NCI-H2171 treated with DMSO at 0.1 percent for 48 hours (cell line): Measurements from ENCODE around the gene GLP2R.

Experiments used
- DNase-seq: peaks from one replicate; lab custom pipeline; 2025; lab: John Stamatoyannopoulos, UW

Gene GLP2R

GRCh38 chr17:9854255-9854654, 28.5 kb downstream of the GLP2R start:
- DNase-seq = no peak

GRCh38 chr17:9855036-9855435, 29.3 kb downstream of the GLP2R start:
- no peak for DNase-seq

- DNase-seq = no peak
Measured at GRCh38 chr17:9859781-9860180, 34.1 kb downstream of the GLP2R start.

GRCh38 chr17:9860851-9861250, 35.1 kb downstream of the GLP2R start:
- no peak for DNase-seq

GRCh38 chr17:9862220-9862619, 36.5 kb downstream of the GLP2R start:
- DNase-seq = no peak

GRCh38 chr17:9862949-9863348, 37.2 kb downstream of the GLP2R start:
- no peak for DNase-seq

- DNase-seq = no peak
Measured at GRCh38 chr17:9865586-9865985, 39.9 kb downstream of the GLP2R start.

GRCh38 chr17:9868552-9868951, 42.8 kb downstream of the GLP2R start:
- DNase-seq = no peak

- no peak for DNase-seq
Measured at GRCh38 chr17:9872852-9873251, 47.1 kb downstream of the GLP2R start.

- no peak for DNase-seq
Measured at GRCh38 chr17:9874722-9875121, 49.0 kb downstream of the GLP2R start.

GRCh38 chr17:9875441-9875840, 49.7 kb downstream of the GLP2R start:
- DNase-seq = no peak

GRCh38 chr17:9878356-9878755, 52.6 kb downstream of the GLP2R start:
- DNase-seq = no peak

GRCh38 chr17:9878786-9879525, 53.2 kb downstream of the GLP2R start:
- DNase-seq = no peak

GRCh38 chr17:9880582-9880999, 54.9 kb downstream of the GLP2R start:
- DNase-seq = no peak

GRCh38 chr17:9883451-9883850, 57.7 kb downstream of the GLP2R start:
- DNase-seq = no peak

- DNase-seq = no peak
Measured at GRCh38 chr17:9886141-9886930, 60.6 kb downstream of the GLP2R start.

- no peak for DNase-seq
Measured at GRCh38 chr17:9887508-9887907, 61.8 kb downstream of the GLP2R start.

- DNase-seq = no peak
Measured at GRCh38 chr17:9890124-9890523, 64.4 kb downstream of the GLP2R start.

- no peak for DNase-seq
Measured at GRCh38 chr17:9893411-9894012, 67.8 kb downstream of the GLP2R start.

GRCh38 chr17:9894231-9894630, 68.5 kb downstream of the GLP2R start:
- no peak for DNase-seq

- DNase-seq = no peak
Measured at GRCh38 chr17:9895923-9896322, 70.2 kb downstream of the GLP2R start.

- no peak for DNase-seq
Measured at GRCh38 chr17:9897372-9897968, 71.7 kb downstream of the GLP2R start.

- no peak for DNase-seq
Measured at GRCh38 chr17:9898812-9899211, 73.1 kb downstream of the GLP2R start.
